Lower leg skin (tissue), 4 donors: ENCODE results near the gene EPM2A. TPM values are rescaled to one million over a fixed set of nuclear protein-coding genes. Genes with fewer than 3 reads are reported as not detected.

ENCODE experiments used
- DNase-seq, 2 donors: peaks; one replicate each; pipeline ENCODE4 v3.0.0-alpha.2; 2019; ENCODE audit warnings: low spot score in 2 of 2
- H3K4me3 ChIP-seq: fragments of 200-600 bp; sonication (generic); 2 replicates; pipeline ENCODE4 v1.5.1; 2017; ENCODE audit warnings: mild to moderate bottlenecking, low read depth; ENCODE audit not compliant: poor library complexity, severe bottlenecking
- CTCF ChIP-seq, 3 donors: fragments of 450-650 bp; IDR thresholded peaks; one replicate each; pipeline ENCODE4 v1.5.1; 2016; ENCODE audit warnings: antibody characterized with exemption in 3 of 3, mild to moderate bottlenecking in 3 of 3, moderate library complexity in 2 of 3
- POLR2A ChIP-seq, 2 donors: fragments of 450-650 bp; IDR thresholded peaks; one replicate each; pipeline ENCODE4 v1.6.1; 2016 to 2017; ENCODE audit warnings: antibody characterized with exemption in 2 of 2, mild to moderate bottlenecking in 1 of 2, moderate library complexity in 1 of 2
- WGBS, 2 donors: methylation state at CpG; one replicate each; pipeline ENCODE4 v1.1.5; 2018; 5-methylcytosine and 5-hydroxymethylcytosine counted together
- intact Hi-C: fragments of 100-400 bp; cut with DNase I; formaldehyde crosslinking; loops from one replicate; pipeline ENCODE4 v1.15.0; 2023; ENCODE audit warnings: low total_unique reads
- total RNA-seq, 4 donors: library from RNA; depleted of rRNA; stranded (reverse); fragments of >200 nt; gene quantifications; one replicate each; pipeline ENCODE4 v1.1.0, GENCODE V29; 2016

EPM2A gene
- total RNA-seq, 4 donors from 2014 or later, result 1.5 to 15.0 (median 7.1) TPM

- TF ChIP-seq POLR2A (IDR thresholded peaks at IDR 0.05) (no peak), CTCF (IDR thresholded peaks at IDR 0.05) (no peak)
- WGBS, 2 donors, result 72 to 87% methylated on average over 4 of the region's 4 CpGs
- no peak overlapping the region for H3K4me3 ChIP-seq
- intact Hi-C loops, result no loop called here
- no peak for DNase-seq
These were observed 132.5 kb downstream of the EPM2A start for GRCh38 chr6:145602726-145603326.

- no peak for DNase-seq
- intact Hi-C loops, result no loop called here
- no peak overlapping the region for H3K4me3 ChIP-seq
- no peak for TF ChIP-seq POLR2A (IDR thresholded peaks at IDR 0.05)
- no peak for TF ChIP-seq CTCF (IDR thresholded peaks at IDR 0.05)
- 90 to 93% methylated on average over 2 of the region's 2 CpGs for WGBS, 2 donors
These were observed 133.9 kb downstream of the EPM2A start for GRCh38 chr6:145601397-145601796.

- intact Hi-C loops, result no loop called here
- 81 to 89% methylated on average over 2 of the region's 2 CpGs for WGBS, 2 donors
- TF ChIP-seq POLR2A (IDR thresholded peaks at IDR 0.05) (no peak), CTCF (IDR thresholded peaks at IDR 0.05) (no peak)
- H3K4me3 ChIP-seq, result no peak overlapping the region
- no peak for DNase-seq
These were observed 135.0 kb downstream of the EPM2A start for GRCh38 chr6:145600299-145600698.

GRCh38 chr6:145588981-145589380 lies 146.3 kb downstream of the EPM2A start:
- TF ChIP-seq CTCF (IDR thresholded peaks at IDR 0.05) (no peak), POLR2A (IDR thresholded peaks at IDR 0.05) (no peak)
- intact Hi-C loops, result no loop called here
- no peak for DNase-seq
- 48 to 58% methylated on average over 1 of the region's 1 CpG for WGBS, 2 donors
- H3K4me3 ChIP-seq, result no peak overlapping the region

- DNase-seq, result no peak
- intact Hi-C loops, result no loop called here
- TF ChIP-seq CTCF (IDR thresholded peaks at IDR 0.05) (no peak), POLR2A (IDR thresholded peaks at IDR 0.05) (no peak)
- H3K4me3 ChIP-seq, result no peak overlapping the region
These were observed 148.0 kb downstream of the EPM2A start for GRCh38 chr6:145587334-145587733.

- no peak overlapping the region for H3K4me3 ChIP-seq
- intact Hi-C loops, result no loop called here
- 61 to 82% methylated on average over 3 of the region's 3 CpGs for WGBS, 2 donors
These were observed 151.6 kb downstream of the EPM2A start for GRCh38 chr6:145583753-145584152.

More at GRCh38 chr6:145583753-145584152, 151.6 kb downstream of the EPM2A start:
- DNase-seq, result peak in 1 of 2 donors; percentile 70
- TF ChIP-seq POLR2A (IDR thresholded peaks at IDR 0.05) (no peak), CTCF (IDR thresholded peaks at IDR 0.05) (no peak)
